Measurements from ENCODE around the gene ECM2. TPM values are rescaled to one million over a fixed set of nuclear protein-coding genes. Genes with fewer than 3 reads are reported as not detected.

Gene ECM2
- total RNA-seq, 1 experiment from 2014 or later: not detected

- no TSS peak for BruUV-seq (replicated peaks)
- ChIA-PET CTCF (no interaction called here), POLR2A (no interaction called here)
- H3K36me3 ChIP-seq (ENCODE audit: control insufficient read depth, insufficient read depth, low read length): no peaks in the 10 kb centered on the region
- no peaks in the 10 kb centered on the region for H3K4me1 ChIP-seq (ENCODE audit: control insufficient read depth, insufficient read depth, low read length)
- no peaks in the 10 kb centered on the region for H3K27me3 ChIP-seq (ENCODE audit: control insufficient read depth, insufficient read depth, low read length)
- intact Hi-C loops (cut with micrococcal nuclease; ENCODE audit: unreplicated experiment) (no loop called here), in situ Hi-C loops (cut with HindIII; ENCODE audit: low pct_unique_long_range_greater_than_20kb, low sequenced_read_pairs) (no loop called here)
- no peak for DNase-seq (ENCODE audit: low read depth, low spot score)
- no peaks in the 10 kb centered on the region for H3K9me3 ChIP-seq (ENCODE audit: control insufficient read depth, insufficient read depth, low read depth, low read length)
- TF ChIP-seq POLR2AphosphoS5 (IDR thresholded peaks at IDR 0.05; ENCODE audit: low read depth, low read length) (no peak), TCF7L2 (IDR thresholded peaks at IDR 0.05; ENCODE audit: low read depth, low read length) (no peak), SIN3A (IDR thresholded peaks at IDR 0.05; ENCODE audit: borderline replicate concordance, insufficient read depth, low read depth, low read length) (no peak)
- TF ChIP-seq, protein P1, sequence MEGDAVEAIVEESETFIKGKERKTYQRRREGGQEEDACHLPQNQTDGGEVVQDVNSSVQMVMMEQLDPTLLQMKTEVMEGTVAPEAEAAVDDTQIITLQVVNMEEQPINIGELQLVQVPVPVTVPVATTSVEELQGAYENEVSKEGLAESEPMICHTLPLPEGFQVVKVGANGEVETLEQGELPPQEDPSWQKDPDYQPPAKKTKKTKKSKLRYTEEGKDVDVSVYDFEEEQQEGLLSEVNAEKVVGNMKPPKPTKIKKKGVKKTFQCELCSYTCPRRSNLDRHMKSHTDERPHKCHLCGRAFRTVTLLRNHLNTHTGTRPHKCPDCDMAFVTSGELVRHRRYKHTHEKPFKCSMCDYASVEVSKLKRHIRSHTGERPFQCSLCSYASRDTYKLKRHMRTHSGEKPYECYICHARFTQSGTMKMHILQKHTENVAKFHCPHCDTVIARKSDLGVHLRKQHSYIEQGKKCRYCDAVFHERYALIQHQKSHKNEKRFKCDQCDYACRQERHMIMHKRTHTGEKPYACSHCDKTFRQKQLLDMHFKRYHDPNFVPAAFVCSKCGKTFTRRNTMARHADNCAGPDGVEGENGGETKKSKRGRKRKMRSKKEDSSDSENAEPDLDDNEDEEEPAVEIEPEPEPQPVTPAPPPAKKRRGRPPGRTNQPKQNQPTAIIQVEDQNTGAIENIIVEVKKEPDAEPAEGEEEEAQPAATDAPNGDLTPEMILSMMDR (IDR thresholded peaks at IDR 0.05): no peak
- no peak overlapping the region for H3K27ac ChIP-seq (ENCODE audit: low read length)
- H3K4me3 ChIP-seq (ENCODE audit: low read depth in 2 of 2, low read length in 2 of 2): no peak overlapping the region
- ATAC-seq: no peak
These were observed 7.8 kb downstream of the ECM2 start for GRCh38 chr9:92527832-92528521.

GRCh38 chr9:92527291-92527828 lies 8.4 kb downstream of the ECM2 start:
- Histone ChIP-seq H3K27ac (ENCODE audit: low read length) (no peak overlapping the region), H3K4me1 (ENCODE audit: control insufficient read depth, insufficient read depth, low read length) (no peaks in the 10 kb centered on the region), H3K4me3 (ENCODE audit: low read depth in 2 of 2, low read length in 2 of 2) (no peak overlapping the region), H3K9me3 (ENCODE audit: control insufficient read depth, insufficient read depth, low read depth, low read length) (no peaks in the 10 kb centered on the region), H3K27me3 (ENCODE audit: control insufficient read depth, insufficient read depth, low read length) (no peaks in the 10 kb centered on the region), H3K36me3 (ENCODE audit: control insufficient read depth, insufficient read depth, low read length) (no peaks in the 10 kb centered on the region)
- CTCF ChIA-PET: no interaction called here
- in situ Hi-C loops (cut with HindIII; ENCODE audit: low pct_unique_long_range_greater_than_20kb, low sequenced_read_pairs) (no loop called here), intact Hi-C loops (cut with micrococcal nuclease; ENCODE audit: unreplicated experiment) (no loop called here)
- BruUV-seq (replicated peaks): no TSS peak
- POLR2A ChIA-PET: interaction anchor here (0.6 kb wide), 1 partner anchor 161 kb away, joined by 10 read pairs; no protein-coding TSS in a partner anchor
- DNase-seq (ENCODE audit: low read depth, low spot score) (no peak), ATAC-seq (no peak)
- TF ChIP-seq, protein P2, sequence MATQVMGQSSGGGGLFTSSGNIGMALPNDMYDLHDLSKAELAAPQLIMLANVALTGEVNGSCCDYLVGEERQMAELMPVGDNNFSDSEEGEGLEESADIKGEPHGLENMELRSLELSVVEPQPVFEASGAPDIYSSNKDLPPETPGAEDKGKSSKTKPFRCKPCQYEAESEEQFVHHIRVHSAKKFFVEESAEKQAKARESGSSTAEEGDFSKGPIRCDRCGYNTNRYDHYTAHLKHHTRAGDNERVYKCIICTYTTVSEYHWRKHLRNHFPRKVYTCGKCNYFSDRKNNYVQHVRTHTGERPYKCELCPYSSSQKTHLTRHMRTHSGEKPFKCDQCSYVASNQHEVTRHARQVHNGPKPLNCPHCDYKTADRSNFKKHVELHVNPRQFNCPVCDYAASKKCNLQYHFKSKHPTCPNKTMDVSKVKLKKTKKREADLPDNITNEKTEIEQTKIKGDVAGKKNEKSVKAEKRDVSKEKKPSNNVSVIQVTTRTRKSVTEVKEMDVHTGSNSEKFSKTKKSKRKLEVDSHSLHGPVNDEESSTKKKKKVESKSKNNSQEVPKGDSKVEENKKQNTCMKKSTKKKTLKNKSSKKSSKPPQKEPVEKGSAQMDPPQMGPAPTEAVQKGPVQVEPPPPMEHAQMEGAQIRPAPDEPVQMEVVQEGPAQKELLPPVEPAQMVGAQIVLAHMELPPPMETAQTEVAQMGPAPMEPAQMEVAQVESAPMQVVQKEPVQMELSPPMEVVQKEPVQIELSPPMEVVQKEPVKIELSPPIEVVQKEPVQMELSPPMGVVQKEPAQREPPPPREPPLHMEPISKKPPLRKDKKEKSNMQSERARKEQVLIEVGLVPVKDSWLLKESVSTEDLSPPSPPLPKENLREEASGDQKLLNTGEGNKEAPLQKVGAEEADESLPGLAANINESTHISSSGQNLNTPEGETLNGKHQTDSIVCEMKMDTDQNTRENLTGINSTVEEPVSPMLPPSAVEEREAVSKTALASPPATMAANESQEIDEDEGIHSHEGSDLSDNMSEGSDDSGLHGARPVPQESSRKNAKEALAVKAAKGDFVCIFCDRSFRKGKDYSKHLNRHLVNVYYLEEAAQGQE (IDR thresholded peaks at IDR 0.05; ENCODE audit: insufficient read depth in 1 of 2, low read depth in 2 of 2, low read length in 1 of 2): no peak
- TF ChIP-seq POLR2AphosphoS5 (IDR thresholded peaks at IDR 0.05; ENCODE audit: low read depth, low read length): no peak
- no peak for TF ChIP-seq SIN3A (IDR thresholded peaks at IDR 0.05; ENCODE audit: borderline replicate concordance, insufficient read depth, low read depth, low read length)
- no peak for TF ChIP-seq TCF7L2 (IDR thresholded peaks at IDR 0.05; ENCODE audit: low read depth, low read length)
- TF ChIP-seq, protein P1 (IDR thresholded peaks at IDR 0.05): no peak
